Measurements from ENCODE around the gene NWD2.

DNA sequence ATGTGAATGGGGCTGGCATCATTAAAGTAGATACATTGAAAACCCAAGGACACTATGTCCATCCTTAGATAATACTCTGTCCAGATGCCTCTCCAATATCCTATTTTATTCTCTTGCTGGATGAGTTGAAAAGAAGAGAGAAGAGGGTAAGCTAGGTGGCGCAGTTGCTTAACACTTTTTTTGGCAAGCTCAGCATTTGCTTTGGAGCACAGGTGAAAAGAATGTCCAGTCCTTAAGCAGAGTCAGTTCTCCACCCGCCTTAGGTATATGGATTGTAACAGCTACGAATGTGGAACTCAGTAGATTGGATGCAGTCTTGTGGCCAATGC lies 208.4 kb downstream of the NWD2 start:
- TF ChIP-seq, protein P1, sequence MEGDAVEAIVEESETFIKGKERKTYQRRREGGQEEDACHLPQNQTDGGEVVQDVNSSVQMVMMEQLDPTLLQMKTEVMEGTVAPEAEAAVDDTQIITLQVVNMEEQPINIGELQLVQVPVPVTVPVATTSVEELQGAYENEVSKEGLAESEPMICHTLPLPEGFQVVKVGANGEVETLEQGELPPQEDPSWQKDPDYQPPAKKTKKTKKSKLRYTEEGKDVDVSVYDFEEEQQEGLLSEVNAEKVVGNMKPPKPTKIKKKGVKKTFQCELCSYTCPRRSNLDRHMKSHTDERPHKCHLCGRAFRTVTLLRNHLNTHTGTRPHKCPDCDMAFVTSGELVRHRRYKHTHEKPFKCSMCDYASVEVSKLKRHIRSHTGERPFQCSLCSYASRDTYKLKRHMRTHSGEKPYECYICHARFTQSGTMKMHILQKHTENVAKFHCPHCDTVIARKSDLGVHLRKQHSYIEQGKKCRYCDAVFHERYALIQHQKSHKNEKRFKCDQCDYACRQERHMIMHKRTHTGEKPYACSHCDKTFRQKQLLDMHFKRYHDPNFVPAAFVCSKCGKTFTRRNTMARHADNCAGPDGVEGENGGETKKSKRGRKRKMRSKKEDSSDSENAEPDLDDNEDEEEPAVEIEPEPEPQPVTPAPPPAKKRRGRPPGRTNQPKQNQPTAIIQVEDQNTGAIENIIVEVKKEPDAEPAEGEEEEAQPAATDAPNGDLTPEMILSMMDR (conservative IDR thresholded peaks at IDR 0.05; ENCODE audit: low read depth, low read length) = peak; percentile 74
- TF ChIP-seq EZH2 (IDR thresholded peaks at IDR 0.05; ENCODE audit: borderline replicate concordance, low read depth, low read length, poor library complexity, severe bottlenecking) = no peak
